GM19395 (cell line): Measurements from ENCODE around the gene GPD1L.
"Not testable (repeated sequence)": the region's sequence is repeated elsewhere in the genome, so short reads cannot be mapped to it uniquely, and the experiment has no call there.

Source experiments
- ATAC-seq: cut with Tn5 transposase; IDR thresholded peaks from one replicate; pipeline ENCODE4 v1.9.1; 2021; ENCODE audit warnings: mild to moderate bottlenecking, moderate library complexity; ENCODE audit not compliant: unreplicated experiment

The GPD1L gene

GRCh38 chr3:32177702-32178198 lies 71.3 kb downstream of the GPD1L start:
- peak; percentile 78 for ATAC-seq

- ATAC-seq = no peak
Observed at GRCh38 chr3:32180141-32180784, 73.8 kb downstream of the GPD1L start.

- ATAC-seq = no peak
Observed at GRCh38 chr3:32181365-32181764, 74.9 kb downstream of the GPD1L start.

- no peak for ATAC-seq
Observed at GRCh38 chr3:32181796-32182195, 75.4 kb downstream of the GPD1L start.

- ATAC-seq = no peak
Observed at GRCh38 chr3:32184187-32184730, 77.8 kb downstream of the GPD1L start.

GRCh38 chr3:32186097-32186496 lies 79.7 kb downstream of the GPD1L start:
- ATAC-seq = no peak

GRCh38 chr3:32186876-32187275 lies 80.5 kb downstream of the GPD1L start:
- ATAC-seq = no peak

GRCh38 chr3:32189693-32190092 lies 83.3 kb downstream of the GPD1L start:
- no peak for ATAC-seq

GRCh38 chr3:32190556-32190955 lies 84.1 kb downstream of the GPD1L start:
- not testable (repeated sequence) for ATAC-seq

- no peak for ATAC-seq
Observed at GRCh38 chr3:32193101-32193500, 86.7 kb downstream of the GPD1L start.

GRCh38 chr3:32194653-32195052 lies 88.2 kb downstream of the GPD1L start:
- no peak for ATAC-seq

GRCh38 chr3:32195995-32196540 lies 89.6 kb downstream of the GPD1L start:
- no peak for ATAC-seq

- ATAC-seq = no peak
Observed at GRCh38 chr3:32197991-32198390, 91.6 kb downstream of the GPD1L start.

- ATAC-seq = no peak
Observed at GRCh38 chr3:32198714-32199113, 92.3 kb downstream of the GPD1L start.

GRCh38 chr3:32200490-32200889 lies 94.1 kb downstream of the GPD1L start:
- ATAC-seq = no peak

- no peak for ATAC-seq
Observed at GRCh38 chr3:32200992-32201758, 94.8 kb downstream of the GPD1L start.

- no peak for ATAC-seq
Observed at GRCh38 chr3:32202496-32202895, 96.1 kb downstream of the GPD1L start.

GRCh38 chr3:32203854-32204253 lies 97.4 kb downstream of the GPD1L start:
- ATAC-seq = no peak

- no peak for ATAC-seq
Observed at GRCh38 chr3:32208447-32208846, 102.0 kb downstream of the GPD1L start.

GRCh38 chr3:32215185-32215584 lies 108.8 kb downstream of the GPD1L start:
- no peak for ATAC-seq

- ATAC-seq = no peak
Observed at GRCh38 chr3:32216172-32216783, 109.9 kb downstream of the GPD1L start.
